ENCODE data around the gene FHL2. TPM values are rescaled to one million over a fixed set of nuclear protein-coding genes. Genes with fewer than 3 reads are reported as not detected.

FHL2 gene
- total and polyA plus RNA-seq, 9 donors: 300 to 1,049 (median 495) TPM

GRCh38 chr2:105397025-105397722 lies 1.7 kb downstream of the FHL2 start:
- peak overlapping the region; percentile 98 for H3K4me3 ChIP-seq
- intact Hi-C loops (cut with DNase I): loop anchor here in 2 of 4 donors (5.0 to 10.0 kb wide), 2 partner anchors 40 to 98 kb away; no protein-coding TSS in a partner anchor
- DNase-seq: peak in 1 of 5 donors; percentile 54
- no peaks in the 10 kb centered on the region for H3K9me3 ChIP-seq
- no peaks in the 10 kb centered on the region for H3K36me3 ChIP-seq
- peak overlapping the region; percentile 86 to 98 for H3K27ac ChIP-seq
- TF ChIP-seq POLR2A (IDR thresholded peaks at IDR 0.05) (no peak), EP300 (IDR thresholded peaks at IDR 0.05) (no peak)
- TF ChIP-seq, protein P1, sequence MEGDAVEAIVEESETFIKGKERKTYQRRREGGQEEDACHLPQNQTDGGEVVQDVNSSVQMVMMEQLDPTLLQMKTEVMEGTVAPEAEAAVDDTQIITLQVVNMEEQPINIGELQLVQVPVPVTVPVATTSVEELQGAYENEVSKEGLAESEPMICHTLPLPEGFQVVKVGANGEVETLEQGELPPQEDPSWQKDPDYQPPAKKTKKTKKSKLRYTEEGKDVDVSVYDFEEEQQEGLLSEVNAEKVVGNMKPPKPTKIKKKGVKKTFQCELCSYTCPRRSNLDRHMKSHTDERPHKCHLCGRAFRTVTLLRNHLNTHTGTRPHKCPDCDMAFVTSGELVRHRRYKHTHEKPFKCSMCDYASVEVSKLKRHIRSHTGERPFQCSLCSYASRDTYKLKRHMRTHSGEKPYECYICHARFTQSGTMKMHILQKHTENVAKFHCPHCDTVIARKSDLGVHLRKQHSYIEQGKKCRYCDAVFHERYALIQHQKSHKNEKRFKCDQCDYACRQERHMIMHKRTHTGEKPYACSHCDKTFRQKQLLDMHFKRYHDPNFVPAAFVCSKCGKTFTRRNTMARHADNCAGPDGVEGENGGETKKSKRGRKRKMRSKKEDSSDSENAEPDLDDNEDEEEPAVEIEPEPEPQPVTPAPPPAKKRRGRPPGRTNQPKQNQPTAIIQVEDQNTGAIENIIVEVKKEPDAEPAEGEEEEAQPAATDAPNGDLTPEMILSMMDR (IDR thresholded peaks at IDR 0.05): no peak
- no peaks in the 10 kb centered on the region for H3K27me3 ChIP-seq
- H3K4me1 ChIP-seq (ENCODE audit: insufficient read depth): peaks cover 6% of the 10 kb centered on the region
- 11 to 23% (median 17%) methylated on average over 13 of the region's 13 CpGs for WGBS, 3 donors

DNA sequence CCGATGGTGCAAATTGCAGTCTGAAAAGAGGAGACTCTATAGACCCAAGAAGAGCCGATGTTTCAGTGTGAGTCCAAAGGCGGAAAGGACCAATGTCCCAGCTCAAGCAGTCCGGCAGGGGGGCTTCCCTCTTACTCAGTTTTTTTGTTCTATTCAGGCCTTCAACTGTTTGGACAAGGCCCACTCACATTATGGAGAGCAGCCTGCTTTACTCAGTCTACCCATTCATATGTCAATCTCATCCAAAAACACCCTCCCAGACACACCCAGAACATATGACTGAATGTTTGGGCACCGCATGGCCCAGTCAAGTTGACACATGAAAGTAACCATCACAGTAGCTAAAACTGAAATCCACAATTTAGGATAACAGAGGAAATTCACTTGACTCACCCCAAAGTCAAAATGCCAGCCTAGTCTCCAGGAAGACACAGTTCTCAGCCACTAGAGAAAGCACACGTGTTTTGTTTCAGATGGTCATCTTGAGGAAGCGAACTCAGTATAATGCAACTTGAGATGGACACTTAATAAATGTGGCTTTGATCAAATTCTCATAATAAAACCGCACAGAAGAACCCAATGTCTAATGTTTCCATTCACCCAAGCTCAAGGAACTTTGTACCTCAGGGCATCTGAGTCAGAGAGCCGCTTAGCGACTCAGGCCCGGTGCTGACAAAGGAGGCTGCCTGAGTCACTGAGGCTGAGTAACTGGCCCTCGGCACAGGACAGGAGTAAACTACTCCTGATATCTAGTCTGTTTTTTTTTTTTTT lies 2.4 kb downstream of the FHL2 start:
- no peaks in the 10 kb centered on the region for H3K9me3 ChIP-seq
- H3K36me3 ChIP-seq: no peaks in the 10 kb centered on the region
- H3K27ac ChIP-seq: peak overlapping the region; percentile 86 to 98
- WGBS, 3 donors: 13 to 36% (median 21%) methylated on average over 12 of the region's 12 CpGs
- no peak for TF ChIP-seq EP300 (IDR thresholded peaks at IDR 0.05)
- TF ChIP-seq POLR2A (IDR thresholded peaks at IDR 0.05): no peak
- TF ChIP-seq, protein P1 (IDR thresholded peaks at IDR 0.05): no peak
- intact Hi-C loops (cut with DNase I): loop anchor here in 2 of 4 donors (5.0 to 10.0 kb wide), 2 partner anchors 41 to 98 kb away; no protein-coding TSS in a partner anchor
- peak overlapping the region; percentile 98 for H3K4me3 ChIP-seq
- DNase-seq: peak in 2 of 5 donors; percentile 66 to 78
- H3K27me3 ChIP-seq: no peaks in the 10 kb centered on the region
- peaks cover 12% of the 10 kb centered on the region for H3K4me1 ChIP-seq (ENCODE audit: insufficient read depth)

DNA sequence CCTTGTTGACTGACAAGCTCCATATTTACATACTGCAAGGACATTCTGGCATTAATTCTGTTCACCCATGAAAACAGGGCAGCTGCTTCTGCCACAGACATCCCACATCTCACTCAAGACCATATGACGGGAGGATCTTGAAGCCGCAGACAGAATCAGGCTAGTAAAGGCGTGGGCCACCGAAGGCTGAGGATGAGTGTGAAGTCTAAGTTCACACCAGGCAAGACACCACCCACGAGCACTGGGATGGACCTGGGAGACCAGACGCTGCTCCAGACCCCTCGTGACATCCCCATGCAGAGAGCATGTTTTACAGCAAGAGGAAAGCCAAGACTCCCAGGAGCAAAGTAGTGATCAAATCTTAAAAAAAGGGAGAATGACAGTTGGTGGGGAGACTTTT lies 3.2 kb downstream of the FHL2 start:
- H3K36me3 ChIP-seq: no peaks in the 10 kb centered on the region
- TF ChIP-seq POLR2A (IDR thresholded peaks at IDR 0.05) (no peak), EP300 (IDR thresholded peaks at IDR 0.05) (no peak)
- TF ChIP-seq, protein P1 (IDR thresholded peaks at IDR 0.05): no peak
- no peaks in the 10 kb centered on the region for H3K9me3 ChIP-seq
- no peaks in the 10 kb centered on the region for H3K27me3 ChIP-seq
- H3K27ac ChIP-seq: peak overlapping the region; percentile 86 to 98
- peak in 2 of 5 donors; percentile 61 to 67 for DNase-seq
- intact Hi-C loops (cut with DNase I): loop anchor here in 2 of 4 donors (5.0 to 10.0 kb wide), 2 partner anchors 42 to 99 kb away; no protein-coding TSS in a partner anchor
- WGBS, 3 donors: 18 to 33% (median 28%) methylated on average over 7 of the region's 7 CpGs
- H3K4me3 ChIP-seq: peak overlapping the region; percentile 98
- H3K4me1 ChIP-seq (ENCODE audit: insufficient read depth): peaks cover 17% of the 10 kb centered on the region

GRCh38 chr2:105394951-105395611 lies 3.8 kb downstream of the FHL2 start:
- Histone ChIP-seq H3K36me3 (no peaks in the 10 kb centered on the region), H3K9me3 (no peaks in the 10 kb centered on the region), H3K27ac (peak overlapping the region; percentile 86 to 98), H3K27me3 (no peaks in the 10 kb centered on the region), H3K4me1 (ENCODE audit: insufficient read depth) (peaks cover 21% of the 10 kb centered on the region), H3K4me3 (peak overlapping the region; percentile 98)
- intact Hi-C loops (cut with DNase I): loop anchor here in 2 of 4 donors (5.0 to 10.0 kb wide), 2 partner anchors 42 to 100 kb away; no protein-coding TSS in a partner anchor
- WGBS, 3 donors: 14 to 34% (median 31%) methylated on average over 12 of the region's 12 CpGs
- TF ChIP-seq EP300 (IDR thresholded peaks at IDR 0.05): no peak
- TF ChIP-seq, protein P1 (IDR thresholded peaks at IDR 0.05): no peak
- TF ChIP-seq POLR2A (IDR thresholded peaks at IDR 0.05): no peak
- DNase-seq: peak in 1 of 5 donors; percentile 51
